Tibial nerve (tissue), 4 donors: Measurements from ENCODE around the gene CREB3L1.

Source experiments
- EP300 ChIP-seq, 2 donors: sonication (generic); formaldehyde crosslinking; IDR thresholded peaks; one replicate each; pipeline ENCODE4 v1.6.1; 2017; ENCODE audit warnings: antibody characterized with exemption in 2 of 2, mild to moderate bottlenecking in 1 of 2
- POLR2A ChIP-seq, 2 donors: fragments of 450-650 bp; IDR thresholded peaks; one replicate each; pipeline ENCODE4 v1.6.1; 2017; ENCODE audit warnings: antibody characterized with exemption in 2 of 2, mild to moderate bottlenecking in 2 of 2, moderate library complexity in 2 of 2
- TF ChIP-seq, protein P1 (sequence below), 5 experiments: fragments of 200-600 bp in 3 of 5; fragments of 450-650 bp in 2 of 5; sonication (generic) in 3 of 5; IDR thresholded peaks; one replicate each; pipeline ENCODE4 v1.5.1; 2016 to 2019; ENCODE audit warnings: antibody characterized with exemption in 5 of 5, mild to moderate bottlenecking in 3 of 5, moderate library complexity in 2 of 5

GRCh38 chr11:46264030-46264429 is 13.4 kb upstream of the CREB3L1 start:
- TF ChIP-seq POLR2A (IDR thresholded peaks at IDR 0.05) = no peak
- TF ChIP-seq, protein P1, sequence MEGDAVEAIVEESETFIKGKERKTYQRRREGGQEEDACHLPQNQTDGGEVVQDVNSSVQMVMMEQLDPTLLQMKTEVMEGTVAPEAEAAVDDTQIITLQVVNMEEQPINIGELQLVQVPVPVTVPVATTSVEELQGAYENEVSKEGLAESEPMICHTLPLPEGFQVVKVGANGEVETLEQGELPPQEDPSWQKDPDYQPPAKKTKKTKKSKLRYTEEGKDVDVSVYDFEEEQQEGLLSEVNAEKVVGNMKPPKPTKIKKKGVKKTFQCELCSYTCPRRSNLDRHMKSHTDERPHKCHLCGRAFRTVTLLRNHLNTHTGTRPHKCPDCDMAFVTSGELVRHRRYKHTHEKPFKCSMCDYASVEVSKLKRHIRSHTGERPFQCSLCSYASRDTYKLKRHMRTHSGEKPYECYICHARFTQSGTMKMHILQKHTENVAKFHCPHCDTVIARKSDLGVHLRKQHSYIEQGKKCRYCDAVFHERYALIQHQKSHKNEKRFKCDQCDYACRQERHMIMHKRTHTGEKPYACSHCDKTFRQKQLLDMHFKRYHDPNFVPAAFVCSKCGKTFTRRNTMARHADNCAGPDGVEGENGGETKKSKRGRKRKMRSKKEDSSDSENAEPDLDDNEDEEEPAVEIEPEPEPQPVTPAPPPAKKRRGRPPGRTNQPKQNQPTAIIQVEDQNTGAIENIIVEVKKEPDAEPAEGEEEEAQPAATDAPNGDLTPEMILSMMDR (IDR thresholded peaks at IDR 0.05) = no peak
- no peak for TF ChIP-seq EP300 (IDR thresholded peaks at IDR 0.05)
